Activated CD8-positive, alpha-beta T cell treated with anti-CD3 and anti-CD28 coated beads for 36 hours (primary cell): ENCODE data around the gene KCNE5. TPM values are rescaled to one million over a fixed set of nuclear protein-coding genes. Genes with fewer than 3 reads are reported as not detected.
"Not testable (repeated sequence)": the region's sequence is repeated elsewhere in the genome, so short reads cannot be mapped to it uniquely, and the experiment has no call there.

Experiments
- ATAC-seq: fragments of 200-7000 bp; cut with Tn5 transposase; one replicate; pipeline ENCODE4 v1.10.0; 2021; ENCODE audit warnings: mild to moderate bottlenecking, moderate library complexity
- CTCF ChIA-PET: fragments of 350-600 bp; sonication (Branson Sonifier 250); formaldehyde crosslinking; loops from one replicate; lab custom pipeline; 2021; ENCODE audit warnings: antibody characterized with exemption; lab: Charles Lee
- POLR2A ChIA-PET: fragments of 350-600 bp; sonication (Branson Sonifier 250); formaldehyde crosslinking; loops from one replicate; lab custom pipeline; 2021; ENCODE audit warnings: antibody characterized with exemption; lab: Charles Lee
- DNase-seq: peaks from one replicate; pipeline ENCODE4 v3.0.0-alpha.2; 2020
- H3K27ac Mint-ChIP-seq: one replicate; pipeline ENCODE4 v1.8.0; 2021; ENCODE audit warnings: mild to moderate bottlenecking, mixed read lengths
- H3K27me3 Mint-ChIP-seq: one replicate; pipeline ENCODE4 v1.8.0; 2021; ENCODE audit warnings: mixed read lengths
- H3K36me3 Mint-ChIP-seq: one replicate; pipeline ENCODE4 v1.8.0; 2021; ENCODE audit warnings: low read depth, mixed read lengths
- H3K4me1 Mint-ChIP-seq: one replicate; pipeline ENCODE4 v1.8.0; 2021; ENCODE audit warnings: low read depth, mixed read lengths
- H3K4me3 Mint-ChIP-seq: one replicate; pipeline ENCODE4 v1.8.0; 2021; ENCODE audit warnings: mild to moderate bottlenecking, moderate library complexity, mixed read lengths
- H3K9me3 Mint-ChIP-seq: one replicate; pipeline ENCODE4 v1.8.0; 2021; ENCODE audit warnings: mixed read lengths
- intact Hi-C: fragments of 100-400 bp; cut with micrococcal nuclease; formaldehyde crosslinking; loops from one replicate; pipeline ENCODE4 v1.10.0; 2022
- total RNA-seq, 2 experiments: library from RNA; stranded (reverse); gene quantifications; one replicate each; pipeline ENCODE4 v1.2.3, GENCODE V29; 2021
- TF ChIP-seq, protein P1 (sequence below): fragments of 200-600 bp; IDR thresholded peaks from one replicate; pipeline ENCODE4 v1.8.0; 2022; ENCODE audit warnings: antibody characterized with exemption, mild to moderate bottlenecking

KCNE5 gene
- total RNA-seq, 2 experiments from 2014 or later, result 0.29 to 0.34 TPM

GRCh38 chrX:109585488-109585887 is 39.5 kb downstream of the KCNE5 start:
- TF ChIP-seq, protein P1, sequence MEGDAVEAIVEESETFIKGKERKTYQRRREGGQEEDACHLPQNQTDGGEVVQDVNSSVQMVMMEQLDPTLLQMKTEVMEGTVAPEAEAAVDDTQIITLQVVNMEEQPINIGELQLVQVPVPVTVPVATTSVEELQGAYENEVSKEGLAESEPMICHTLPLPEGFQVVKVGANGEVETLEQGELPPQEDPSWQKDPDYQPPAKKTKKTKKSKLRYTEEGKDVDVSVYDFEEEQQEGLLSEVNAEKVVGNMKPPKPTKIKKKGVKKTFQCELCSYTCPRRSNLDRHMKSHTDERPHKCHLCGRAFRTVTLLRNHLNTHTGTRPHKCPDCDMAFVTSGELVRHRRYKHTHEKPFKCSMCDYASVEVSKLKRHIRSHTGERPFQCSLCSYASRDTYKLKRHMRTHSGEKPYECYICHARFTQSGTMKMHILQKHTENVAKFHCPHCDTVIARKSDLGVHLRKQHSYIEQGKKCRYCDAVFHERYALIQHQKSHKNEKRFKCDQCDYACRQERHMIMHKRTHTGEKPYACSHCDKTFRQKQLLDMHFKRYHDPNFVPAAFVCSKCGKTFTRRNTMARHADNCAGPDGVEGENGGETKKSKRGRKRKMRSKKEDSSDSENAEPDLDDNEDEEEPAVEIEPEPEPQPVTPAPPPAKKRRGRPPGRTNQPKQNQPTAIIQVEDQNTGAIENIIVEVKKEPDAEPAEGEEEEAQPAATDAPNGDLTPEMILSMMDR, result no peak
- no peaks in the 10 kb centered on the region for H3K9me3 Mint-ChIP-seq
- no peak overlapping the region for H3K27ac Mint-ChIP-seq
- no peaks in the 10 kb centered on the region for H3K4me1 Mint-ChIP-seq
- ChIA-PET POLR2A (no interaction called here), CTCF (no interaction called here)
- ATAC-seq (no peak), DNase-seq (no peak)
- intact Hi-C loops, result no loop called here
- H3K27me3 Mint-ChIP-seq, result peaks cover under 1% of the 10 kb centered on the region
- H3K36me3 Mint-ChIP-seq, result no peaks in the 10 kb centered on the region
- no peak overlapping the region for H3K4me3 Mint-ChIP-seq

- ChIA-PET POLR2A (no interaction called here), CTCF (no interaction called here)
- Mint-ChIP-seq H3K4me3 (no peak overlapping the region), H3K36me3 (no peaks in the 10 kb centered on the region), H3K27me3 (peaks cover 3% of the 10 kb centered on the region), H3K4me1 (no peaks in the 10 kb centered on the region), H3K27ac (no peak overlapping the region), H3K9me3 (no peaks in the 10 kb centered on the region)
- DNase-seq (no peak), ATAC-seq (no peak)
- intact Hi-C loops, result no loop called here
- TF ChIP-seq, protein P1, result no peak
Measured at GRCh38 chrX:109578916-109579315, 46.1 kb downstream of the KCNE5 start.

DNA sequence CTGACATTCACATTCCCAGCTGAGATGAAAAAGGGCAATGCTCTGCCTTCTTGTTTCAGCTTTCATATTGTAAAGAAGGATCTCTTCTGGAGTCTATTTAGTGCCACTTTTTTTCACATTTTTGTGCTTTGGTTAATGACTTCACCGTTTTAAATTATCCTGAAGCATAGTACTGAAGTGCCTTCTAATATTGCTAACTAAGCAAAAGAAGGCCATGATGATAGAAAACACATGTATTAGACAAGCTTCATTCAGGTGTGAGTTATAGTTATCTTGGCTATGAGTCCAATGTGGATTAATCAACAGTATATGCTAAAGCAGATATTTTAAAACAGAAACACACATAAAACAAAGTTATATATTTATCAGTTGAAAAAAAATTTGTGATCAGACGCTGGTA is 47.9 kb downstream of the KCNE5 start:
- Mint-ChIP-seq H3K9me3 (no peaks in the 10 kb centered on the region), H3K4me3 (no peak overlapping the region), H3K27me3 (peaks cover 3% of the 10 kb centered on the region), H3K36me3 (no peaks in the 10 kb centered on the region), H3K27ac (no peak overlapping the region), H3K4me1 (no peaks in the 10 kb centered on the region)
- CTCF ChIA-PET, result no interaction called here
- TF ChIP-seq, protein P1, result no peak
- DNase-seq, result no peak
- POLR2A ChIA-PET, result no interaction called here
- intact Hi-C loops, result no loop called here
- ATAC-seq, result no peak

- H3K9me3 Mint-ChIP-seq, H3K4me1 Mint-ChIP-seq, DNase-seq, ATAC-seq, H3K27ac Mint-ChIP-seq, POLR2A ChIA-PET, intact Hi-C loops, H3K27me3 Mint-ChIP-seq, CTCF ChIA-PET, H3K4me3 Mint-ChIP-seq, H3K36me3 Mint-ChIP-seq: not testable (repeated sequence)
Measured at GRCh38 chrX:109576083-109576482, 48.9 kb downstream of the KCNE5 start.

Other genes starting within 250 kb of the KCNE5 start
- not detected for gene GUCY2F, start 143.1 kb downstream of the KCNE5 start, total RNA-seq
- 10 to 100 TPM; 10.6 to 11.1 TPM for gene NXT2, start 88.3 kb downstream of the KCNE5 start, total RNA-seq
- gene ACSL4, start 108.1 kb upstream of the KCNE5 start, total RNA-seq, result 10 to 100 TPM; 63.1 to 64.0 TPM